ENCODE results near the gene HHAT.

Gene HHAT

GRCh38 chr1:210663730-210664573 lies 335.2 kb downstream of the HHAT start:
- H3K27ac ChIP-seq = no peak overlapping the region
- no peaks in the 10 kb centered on the region for H4K20me1 ChIP-seq
- H3K4me3 ChIP-seq = no peak overlapping the region
- no peaks in the 10 kb centered on the region for H3K36me3 ChIP-seq
- H3K4me1 ChIP-seq = peaks cover 0 to 6% (median 0%) of the 10 kb centered on the region in 10 experiments; a peak in 1 of 20 replicates
- H3K9ac ChIP-seq = no peak overlapping the region
- no peaks in the 10 kb centered on the region for H3K9me3 ChIP-seq (replicated peaks in 1 of 11)
- no peak overlapping the region for H3K4me2 ChIP-seq
- no peaks in the 10 kb centered on the region for H3K27me3 ChIP-seq
- TF ChIP-seq Cebpa-rat (IDR thresholded peaks at IDR 0.05) = no peak

- TF ChIP-seq Cebpa-rat (IDR thresholded peaks at IDR 0.05) = no peak
Observed at GRCh38 chr1:210669951-210670350, 341.2 kb downstream of the HHAT start.

GRCh38 chr1:210674151-210674550 lies 345.4 kb downstream of the HHAT start:
- no peaks in the 10 kb centered on the region for H3K9me3 ChIP-seq (replicated peaks in 1 of 11)
- no peak overlapping the region for H3K27ac ChIP-seq
- H3K27me3 ChIP-seq = no peaks in the 10 kb centered on the region
- H3K9ac ChIP-seq = no peak overlapping the region
- no peak overlapping the region for H3K4me3 ChIP-seq
- no peak overlapping the region for H3K4me2 ChIP-seq
- no peaks in the 10 kb centered on the region for H3K4me1 ChIP-seq
- H3K36me3 ChIP-seq = no peaks in the 10 kb centered on the region; a peak in 1 of 22 replicates
- no peak for TF ChIP-seq Cebpa-rat (IDR thresholded peaks at IDR 0.05)
- no peaks in the 10 kb centered on the region for H4K20me1 ChIP-seq

More at GRCh38 chr1:210669951-210670350, 341.2 kb downstream of the HHAT start:
- H4K20me1 ChIP-seq = no peaks in the 10 kb centered on the region
- H3K4me1 ChIP-seq = no peaks in the 10 kb centered on the region
- no peaks in the 10 kb centered on the region for H3K9me3 ChIP-seq (replicated peaks in 1 of 11)
- H3K27me3 ChIP-seq = no peaks in the 10 kb centered on the region
- no peak overlapping the region for H3K9ac ChIP-seq
- no peak overlapping the region for H3K4me3 ChIP-seq
- H3K27ac ChIP-seq = no peak overlapping the region
- H3K4me2 ChIP-seq = no peak overlapping the region
- no peaks in the 10 kb centered on the region for H3K36me3 ChIP-seq

- Histone ChIP-seq H4K20me1 (no peaks in the 10 kb centered on the region), H3K27me3 (no peaks in the 10 kb centered on the region), H3K4me3 (no peak overlapping the region), H3K36me3 (no peaks in the 10 kb centered on the region; a peak in 1 of 22 replicates), H3K9ac (no peak overlapping the region), H3K4me2 (no peak overlapping the region), H3K9me3 (replicated peaks in 1 of 11) (no peaks in the 10 kb centered on the region), H3K27ac (no peak overlapping the region), H3K4me1 (peaks cover 0 to 13% (median 8%) of the 10 kb centered on the region in 10 experiments; a peak in 11 of 20 replicates)
- no peak for TF ChIP-seq Cebpa-rat (IDR thresholded peaks at IDR 0.05)
Observed at GRCh38 chr1:210676539-210676938, 347.8 kb downstream of the HHAT start.

GRCh38 chr1:210677533-210677932 lies 348.8 kb downstream of the HHAT start:
- no peak for TF ChIP-seq Cebpa-rat (IDR thresholded peaks at IDR 0.05)
- H3K4me2 ChIP-seq = no peak overlapping the region
- no peak overlapping the region for H3K4me3 ChIP-seq

GRCh38 chr1:210678306-210678705 lies 349.6 kb downstream of the HHAT start:
- Histone ChIP-seq H3K4me3 (no peak overlapping the region), H3K9ac (no peak overlapping the region), H3K4me2 (no peak overlapping the region), H3K36me3 (no peaks in the 10 kb centered on the region; a peak in 1 of 22 replicates), H4K20me1 (no peaks in the 10 kb centered on the region), H3K27ac (no peak overlapping the region), H3K4me1 (peaks cover 0 to 18% (median 9%) of the 10 kb centered on the region in 10 experiments; a peak in 11 of 20 replicates), H3K9me3 (replicated peaks in 1 of 11) (no peaks in the 10 kb centered on the region), H3K27me3 (no peaks in the 10 kb centered on the region)
- no peak for TF ChIP-seq Cebpa-rat (IDR thresholded peaks at IDR 0.05)

More at GRCh38 chr1:210677533-210677932, 348.8 kb downstream of the HHAT start:
- Histone ChIP-seq H3K9ac (no peak overlapping the region), H3K4me1 (peaks cover 0 to 18% (median 9%) of the 10 kb centered on the region in 10 experiments; a peak in 11 of 20 replicates), H3K9me3 (replicated peaks in 1 of 11) (no peaks in the 10 kb centered on the region), H3K27ac (no peak overlapping the region), H4K20me1 (no peaks in the 10 kb centered on the region), H3K36me3 (no peaks in the 10 kb centered on the region; a peak in 1 of 22 replicates), H3K27me3 (no peaks in the 10 kb centered on the region)

- no peaks in the 10 kb centered on the region for H3K27me3 ChIP-seq
- no peaks in the 10 kb centered on the region for H3K9me3 ChIP-seq (replicated peaks in 1 of 11)
- no peak overlapping the region for H3K4me3 ChIP-seq
- H3K4me1 ChIP-seq = peaks cover 6 to 27% (median 14%) of the 10 kb centered on the region in 10 experiments; a peak in 15 of 20 replicates
- peak overlapping the region in 6 of 11 experiments; percentile 43 to 63 (median 50); a peak in 13 of 22 replicates for H3K4me2 ChIP-seq
- peak in 10 of 11 experiments; percentile 20 to 93 (median 74); a peak in 15 of 22 replicates for TF ChIP-seq Cebpa-rat (IDR thresholded peaks at IDR 0.05)
- no peaks in the 10 kb centered on the region; a peak in 1 of 22 replicates for H3K36me3 ChIP-seq
- peak overlapping the region in 2 of 11 experiments; percentile 28 to 49; a peak in 3 of 22 replicates for H3K9ac ChIP-seq
- no peaks in the 10 kb centered on the region for H4K20me1 ChIP-seq
- peak overlapping the region in 7 of 11 experiments; percentile 20 to 77 (median 53); a peak in 11 of 22 replicates for H3K27ac ChIP-seq
Observed at GRCh38 chr1:210681158-210681557, 352.5 kb downstream of the HHAT start.

- no peak overlapping the region for H3K4me3 ChIP-seq
- no peaks in the 10 kb centered on the region for H3K36me3 ChIP-seq
- H3K27ac ChIP-seq = peak overlapping the region in 1 of 11 experiments; percentile 18; a peak in 2 of 22 replicates
Observed at GRCh38 chr1:210683403-210684047, 354.8 kb downstream of the HHAT start.

More at GRCh38 chr1:210683403-210684047, 354.8 kb downstream of the HHAT start:
- H4K20me1 ChIP-seq = no peaks in the 10 kb centered on the region
- no peak overlapping the region for H3K9ac ChIP-seq
- TF ChIP-seq Cebpa-rat (IDR thresholded peaks at IDR 0.05) = no peak
- peaks cover 7 to 47% (median 23%) of the 10 kb centered on the region in 10 experiments; a peak in 16 of 20 replicates for H3K4me1 ChIP-seq
- no peaks in the 10 kb centered on the region for H3K27me3 ChIP-seq
- H3K4me2 ChIP-seq = peak overlapping the region in 7 of 11 experiments; percentile 11 to 41 (median 30); a peak in 11 of 22 replicates
- no peaks in the 10 kb centered on the region for H3K9me3 ChIP-seq (replicated peaks in 1 of 11)

Data from BLaER1 treated with 17β-estradiol and CSF1 and Interleukin-3, amounts not matched to agents 10 nM and 100 nM (cell line).